Activated CD4-positive, alpha-beta T cell treated with anti-CD3 and anti-CD28 coated beads, Interleukin-2, amount 50 U/mL, for 16 hours (primary cell): ENCODE data around the gene SH3PXD2A.
"Not testable (repeated sequence)": the region's sequence is repeated elsewhere in the genome, so short reads cannot be mapped to it uniquely, and the experiment has no call there.

Experiments
- DNase-seq: peaks from one replicate; pipeline ENCODE4 v3.0.0-alpha.2; 2020

Gene SH3PXD2A

DNA sequence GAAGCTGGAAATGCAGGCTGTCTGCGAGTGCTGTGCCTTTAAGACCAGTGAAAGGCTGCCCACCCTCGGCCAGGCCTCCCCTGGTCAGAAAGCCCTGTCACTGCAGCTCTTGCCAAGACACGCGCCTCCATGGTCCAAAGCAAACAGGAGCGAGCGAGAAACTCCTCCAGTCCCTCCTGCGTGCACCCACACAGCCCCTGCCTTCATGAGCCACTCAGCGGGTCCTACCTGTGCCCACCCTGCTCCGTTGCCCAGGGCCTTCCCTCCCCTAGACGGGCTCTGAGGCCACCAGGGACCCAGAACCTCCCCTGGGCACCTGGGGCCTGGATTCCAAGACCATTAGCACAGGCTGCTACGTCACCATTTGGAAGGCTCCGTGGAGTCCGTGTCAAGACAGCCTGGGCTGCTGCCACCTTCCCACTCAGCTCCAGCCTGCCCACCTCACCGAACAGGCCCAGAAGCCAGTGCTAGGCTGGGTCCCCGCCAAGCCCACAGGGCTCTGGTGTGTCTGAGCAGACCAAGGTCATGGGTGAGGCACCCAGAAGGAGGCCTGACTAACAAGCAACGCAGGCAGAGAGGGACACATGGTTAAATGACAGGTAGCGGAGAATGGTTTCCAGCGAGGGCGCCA lies 217.3 kb downstream of the SH3PXD2A start:
- DNase-seq = no peak

DNA sequence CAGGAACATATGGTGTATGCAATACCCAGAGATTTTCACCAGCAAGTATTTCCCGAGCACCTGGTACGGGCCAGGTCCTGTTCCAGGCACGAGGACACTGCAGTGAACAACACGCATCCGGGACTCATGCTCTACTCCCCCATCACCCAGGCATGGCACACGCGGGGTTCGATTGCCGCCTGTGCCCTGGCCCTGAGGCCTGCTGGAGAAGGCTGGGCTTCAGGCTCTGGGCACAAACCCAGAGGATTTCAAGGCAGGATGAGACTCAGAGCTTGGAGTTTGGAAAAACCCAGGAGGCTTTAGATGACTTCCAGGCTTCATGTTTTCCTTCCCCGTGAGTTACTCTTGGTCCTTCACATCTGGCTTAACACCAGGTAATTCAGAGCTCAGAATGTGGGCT lies 218.4 kb downstream of the SH3PXD2A start:
- DNase-seq = no peak

DNA sequence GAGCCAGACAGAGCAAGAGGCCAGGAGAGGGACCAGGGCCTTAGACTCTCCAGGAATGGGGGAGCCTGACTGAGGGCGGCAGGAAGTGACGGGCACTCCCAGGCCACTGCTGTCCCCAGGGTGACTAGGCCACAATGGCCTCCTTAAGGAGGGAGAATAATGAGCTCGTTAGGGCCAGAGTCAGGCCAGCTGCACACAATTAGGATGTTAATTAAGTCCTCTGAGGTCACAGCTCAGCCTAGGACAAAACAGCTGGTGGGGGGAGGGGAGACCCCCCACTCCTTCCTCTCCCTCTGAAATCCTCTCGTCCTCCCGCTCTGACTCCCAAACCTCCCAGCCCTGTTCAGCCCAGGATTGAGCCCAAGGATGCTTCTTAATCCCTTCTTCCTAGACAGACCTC lies 218.9 kb downstream of the SH3PXD2A start:
- DNase-seq = no peak

DNA sequence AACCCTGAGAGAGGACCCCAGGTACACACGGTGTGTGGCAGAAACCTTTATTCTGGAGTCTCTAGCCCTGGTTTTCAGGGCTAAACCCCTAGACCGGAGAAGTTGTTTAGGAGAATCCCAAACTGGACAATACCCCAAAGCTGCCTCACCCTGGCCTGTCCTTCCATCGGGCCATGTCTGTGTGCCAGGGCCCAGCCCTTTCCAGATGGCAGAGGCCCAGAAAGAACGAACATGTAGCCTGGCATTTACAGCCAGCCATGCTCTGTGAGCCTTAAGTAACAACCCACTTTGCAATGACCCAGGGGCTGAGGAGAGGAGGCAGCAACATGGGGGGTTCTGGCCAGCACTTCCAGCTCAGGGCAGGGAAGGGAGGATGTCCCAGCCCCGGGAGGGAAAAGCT lies 219.8 kb downstream of the SH3PXD2A start:
- no peak for DNase-seq

DNA sequence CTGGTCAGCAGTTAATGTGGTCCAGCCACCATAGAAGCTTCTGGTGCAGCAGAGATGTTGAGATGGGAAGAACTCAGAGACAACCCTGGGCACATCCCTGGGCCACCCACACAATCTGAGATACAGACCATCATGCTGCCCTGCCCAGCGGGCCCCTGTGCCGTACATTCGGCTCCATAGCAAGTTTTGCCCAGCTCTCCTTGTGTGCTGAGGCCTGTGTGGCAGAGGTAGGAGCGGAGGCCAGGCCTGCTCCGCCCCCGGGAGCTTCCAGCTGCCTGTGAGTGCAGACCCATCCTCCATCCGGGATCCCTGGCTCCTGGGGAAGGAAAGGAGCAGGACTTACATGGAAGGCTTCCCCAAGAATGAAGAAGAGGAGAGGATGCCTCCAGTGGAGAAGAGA lies 221.5 kb downstream of the SH3PXD2A start:
- DNase-seq = no peak

DNA sequence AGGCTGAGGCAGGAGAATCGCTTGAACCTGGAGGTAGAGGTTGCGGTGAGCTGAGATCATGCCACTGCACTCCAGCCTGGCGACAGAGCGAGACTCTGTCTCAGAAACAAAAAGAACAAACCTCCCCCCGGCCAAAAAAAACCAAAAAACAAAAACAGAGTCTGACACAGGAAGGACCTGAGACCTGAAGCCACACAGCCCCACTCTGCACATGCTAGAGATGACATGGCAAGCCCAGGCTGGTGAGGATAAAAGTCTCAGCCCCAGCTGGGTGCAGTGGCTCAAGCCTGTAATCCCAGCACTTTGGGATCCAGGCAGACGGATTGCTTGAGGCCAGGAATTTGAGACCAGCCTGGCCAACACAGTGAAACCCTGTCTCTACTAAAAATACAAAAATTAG lies 222.5 kb downstream of the SH3PXD2A start:
- not testable (repeated sequence) for DNase-seq

DNA sequence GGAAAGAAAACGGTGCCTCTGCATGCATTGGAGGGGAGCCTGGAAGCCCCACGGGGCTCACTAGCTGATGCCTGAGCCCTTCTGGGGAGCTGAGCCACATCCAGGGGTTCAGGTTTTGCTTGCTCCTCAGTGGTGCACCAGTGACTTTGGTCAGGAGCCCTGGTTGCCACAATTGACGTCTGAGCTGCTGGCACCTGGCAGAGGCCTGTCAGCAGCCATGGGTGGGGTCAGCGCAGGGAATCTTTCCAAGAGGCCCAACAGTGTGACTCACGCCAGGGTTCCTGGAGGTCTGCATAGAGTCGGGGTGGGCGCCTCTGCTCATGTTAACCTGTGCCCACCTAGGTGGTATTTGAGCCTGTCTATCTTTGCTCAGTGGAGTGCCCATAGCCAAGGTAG lies 223.1 kb downstream of the SH3PXD2A start:
- no peak for DNase-seq

DNA sequence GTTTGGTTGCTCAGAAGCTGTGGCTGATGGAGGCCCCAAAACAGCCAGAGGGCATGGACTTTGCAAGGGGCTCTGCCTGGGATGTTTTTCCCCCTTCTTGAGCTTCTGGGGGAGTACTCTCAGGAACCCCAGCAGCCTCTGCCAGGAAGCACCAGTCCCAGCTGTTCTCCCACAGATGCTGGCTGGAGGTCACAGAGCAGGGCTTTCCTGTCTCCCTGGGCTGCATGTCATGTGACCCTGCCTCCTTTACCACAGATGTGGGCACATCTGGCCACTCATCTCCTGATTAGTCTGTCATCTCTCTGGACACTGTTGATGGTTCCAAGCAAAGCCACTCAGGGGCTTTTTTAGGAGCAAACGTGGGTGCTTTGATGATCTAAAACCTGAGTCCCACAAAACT lies 225.2 kb downstream of the SH3PXD2A start:
- DNase-seq = no peak

DNA sequence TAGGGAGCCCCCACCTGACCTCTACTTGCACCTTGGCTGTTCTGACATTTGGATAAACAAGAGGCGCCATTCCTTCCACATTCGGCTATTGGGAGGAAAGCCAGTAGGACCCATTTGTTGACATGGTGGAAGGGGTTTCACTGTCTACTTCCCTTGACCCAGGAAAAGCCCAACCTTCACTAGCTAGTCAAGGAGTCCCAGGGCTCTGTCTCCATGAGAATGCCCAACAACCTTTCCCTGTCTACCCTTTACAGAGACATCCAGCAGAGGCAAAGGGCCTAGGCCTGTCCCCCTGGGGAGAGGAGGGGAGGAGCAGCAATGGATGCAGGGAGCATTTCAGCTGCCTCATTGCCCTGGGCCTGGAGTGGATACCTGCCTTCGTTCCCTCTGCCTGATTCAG lies 225.8 kb downstream of the SH3PXD2A start:
- DNase-seq = no peak

DNA sequence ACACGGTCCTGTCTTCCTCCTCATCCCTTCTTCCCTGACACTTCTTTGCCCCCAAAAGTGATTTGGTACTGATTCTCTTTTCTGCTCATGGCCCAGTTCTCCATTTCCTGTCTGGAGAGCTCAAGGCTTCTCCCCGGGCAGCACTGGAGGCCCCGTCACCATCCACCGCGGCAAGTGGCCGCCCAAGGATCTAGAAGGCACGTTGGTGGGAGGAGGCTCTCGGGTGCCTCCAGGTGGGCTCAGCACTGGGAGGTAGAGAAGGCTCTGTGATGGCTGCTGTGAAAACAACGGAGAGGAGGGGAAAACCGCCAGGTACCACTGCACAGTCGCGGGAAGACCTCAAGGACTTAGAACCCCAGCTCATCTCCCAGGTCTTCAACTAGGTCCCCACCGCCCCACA lies 227.5 kb downstream of the SH3PXD2A start:
- DNase-seq = no peak

DNA sequence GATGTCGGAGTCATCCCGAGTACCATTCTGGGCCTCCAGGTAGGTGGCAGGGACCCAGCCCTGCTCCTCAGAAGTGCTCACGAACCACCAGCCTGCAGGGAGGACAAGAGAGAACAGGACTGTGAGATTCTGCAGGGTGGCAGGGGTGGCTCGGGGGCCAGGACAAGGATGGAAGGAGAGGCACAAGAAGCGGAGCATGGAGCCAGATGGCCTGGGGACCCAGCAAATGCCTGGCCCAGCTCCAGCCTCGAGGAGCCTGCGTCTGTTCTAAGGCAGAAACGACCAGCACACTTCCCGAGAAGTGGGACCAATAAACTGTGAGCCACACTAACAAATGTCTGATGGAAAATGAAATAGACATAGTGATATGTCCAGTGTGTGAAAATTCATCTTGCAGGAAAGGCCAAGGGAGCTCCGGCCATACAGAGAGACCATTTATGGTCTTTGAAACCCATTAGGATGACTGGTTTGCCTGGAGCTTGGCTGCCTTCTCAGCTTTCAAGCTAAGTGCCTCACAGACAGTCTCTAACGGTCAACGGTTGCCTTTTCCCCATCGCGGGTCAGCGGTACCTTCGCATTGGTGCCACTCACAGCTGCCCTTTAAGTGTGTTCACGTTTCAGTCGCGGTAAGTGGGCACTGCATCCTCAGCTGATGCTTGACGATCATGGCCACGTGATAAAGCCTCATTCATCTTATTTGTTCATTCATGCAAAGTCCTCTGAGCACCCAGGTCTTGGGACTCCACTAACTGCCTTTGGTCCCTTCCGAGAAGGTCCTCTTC lies 228.1 kb downstream of the SH3PXD2A start:
- no peak for DNase-seq

DNA sequence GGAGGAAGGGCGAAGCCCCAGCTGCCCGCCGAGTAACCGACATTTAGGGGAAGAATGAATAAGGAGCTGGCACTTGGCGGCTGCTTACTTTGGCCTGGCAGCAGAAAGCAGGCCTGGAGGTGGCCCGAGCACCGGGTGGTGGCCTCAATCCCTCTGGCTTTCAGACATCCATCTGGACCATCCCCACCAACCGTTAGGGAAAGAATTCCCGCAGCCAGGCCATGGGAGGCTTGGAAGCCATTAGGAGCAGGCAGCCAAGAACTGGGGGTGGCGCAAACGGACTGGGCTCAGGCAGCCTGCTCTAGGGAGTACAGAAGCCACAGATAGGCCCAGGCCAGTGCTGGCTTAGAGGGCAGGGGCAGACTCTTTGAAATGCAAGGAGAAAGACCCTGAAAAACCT lies 229.2 kb downstream of the SH3PXD2A start:
- no peak for DNase-seq

DNA sequence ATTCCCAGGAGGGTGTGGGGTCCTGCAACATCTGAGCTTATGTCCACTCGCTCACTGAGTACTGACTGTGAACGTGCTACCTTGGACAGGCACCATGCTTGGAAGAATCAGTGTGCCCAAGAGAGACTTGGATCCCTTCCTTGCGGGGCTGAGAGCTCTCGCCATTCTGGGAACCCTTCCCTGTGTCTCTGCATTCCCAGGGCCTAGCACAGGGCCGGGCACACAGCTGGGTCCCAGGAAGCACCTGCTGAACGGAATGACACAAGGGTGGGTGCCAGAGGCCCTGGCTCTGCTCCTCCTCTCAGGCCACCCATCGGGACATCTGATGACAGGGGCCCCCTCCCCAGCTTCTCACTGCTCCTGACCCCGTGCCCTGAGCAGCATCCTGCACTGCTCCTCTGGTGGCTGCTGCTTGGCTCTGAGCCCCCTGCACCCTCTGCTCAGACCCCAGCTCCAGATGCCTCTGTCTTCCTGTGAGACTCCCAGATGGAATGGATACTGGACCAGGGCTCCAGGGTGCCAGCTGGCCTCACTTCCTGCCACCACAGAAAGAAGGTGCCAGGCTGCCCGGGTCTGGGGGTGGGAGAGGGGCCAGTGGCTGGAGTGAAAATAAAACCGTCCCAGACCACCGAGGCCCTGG lies 232.3 kb downstream of the SH3PXD2A start:
- no peak for DNase-seq

DNA sequence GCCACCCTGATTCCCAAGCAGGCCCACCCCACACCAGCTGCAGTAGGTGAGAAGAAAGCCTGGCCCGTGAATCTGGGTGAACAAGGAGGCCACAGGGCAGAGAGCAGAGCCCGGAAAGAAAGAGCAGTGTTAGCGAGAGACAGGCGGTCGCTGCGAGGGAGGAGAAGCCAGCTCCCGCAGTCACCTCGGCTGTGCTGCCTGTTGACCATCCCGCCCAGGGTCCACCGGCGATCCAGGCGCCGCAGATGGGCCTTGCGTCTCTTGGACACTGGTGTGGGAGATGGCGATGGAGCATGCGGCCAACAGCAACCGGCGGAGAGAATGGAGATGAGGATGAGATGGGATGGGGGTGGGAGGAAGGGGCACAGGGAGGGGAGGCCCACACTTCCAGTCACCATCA lies 233.1 kb downstream of the SH3PXD2A start:
- no peak for DNase-seq

DNA sequence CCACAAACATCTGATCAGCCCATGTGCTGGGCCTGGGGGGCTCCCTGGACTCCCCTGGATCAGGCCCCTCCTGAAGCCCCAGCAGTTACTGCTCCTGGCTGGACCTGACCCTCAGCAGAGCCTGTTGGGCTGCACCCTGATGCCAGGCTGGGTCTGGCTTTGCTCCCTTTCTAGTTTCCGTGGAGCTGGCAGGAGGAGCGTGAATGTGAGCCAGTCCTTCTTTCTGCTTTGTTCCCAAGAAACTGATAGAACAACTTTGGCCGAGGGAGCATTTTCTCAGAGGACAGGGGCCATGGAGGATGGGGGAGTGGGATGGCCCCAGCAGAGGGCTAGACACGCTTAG lies 233.6 kb downstream of the SH3PXD2A start:
- no peak for DNase-seq

DNA sequence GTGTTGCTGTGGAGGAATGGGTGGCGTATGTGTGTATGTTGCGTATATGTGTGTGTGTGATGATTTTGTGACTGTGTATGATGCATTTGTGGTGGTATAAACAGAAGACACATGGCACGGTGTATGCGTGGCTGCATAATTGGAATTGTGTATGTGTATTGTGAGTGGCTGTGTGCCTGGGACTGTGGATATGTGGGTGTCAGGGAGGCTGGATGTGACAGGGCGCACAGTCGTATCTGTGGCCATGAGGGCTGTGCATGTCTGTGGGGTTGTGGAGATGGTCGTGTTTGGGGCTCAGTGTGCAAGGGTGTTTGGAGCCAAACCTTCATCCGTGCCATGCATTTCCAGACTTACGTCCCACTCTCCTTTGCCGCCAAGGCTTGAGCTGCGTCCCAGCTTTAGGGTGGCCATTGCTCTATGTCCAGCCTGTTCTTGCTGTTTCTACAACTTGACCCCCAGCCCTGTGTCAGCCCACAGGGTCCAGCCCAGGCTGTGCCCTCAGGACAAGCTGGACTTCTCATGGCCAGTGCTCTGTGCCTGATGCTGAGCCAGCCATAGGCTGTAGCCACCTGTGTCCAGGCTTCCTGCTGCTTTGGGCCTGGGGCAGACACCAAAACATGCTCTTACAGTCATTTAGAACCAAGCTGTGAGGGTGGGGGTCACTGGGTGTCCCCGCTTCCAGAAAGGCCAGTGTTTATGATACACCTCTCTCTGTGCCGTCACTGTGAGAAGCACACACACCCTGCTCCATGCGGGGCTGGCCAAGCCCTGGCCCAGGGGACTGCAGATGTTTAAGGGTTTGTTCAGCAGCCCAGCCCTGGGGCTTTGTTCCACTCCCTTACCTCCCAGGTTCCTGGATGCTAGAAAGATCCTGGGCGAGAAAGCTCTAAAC lies 234.2 kb downstream of the SH3PXD2A start:
- DNase-seq = no peak

DNA sequence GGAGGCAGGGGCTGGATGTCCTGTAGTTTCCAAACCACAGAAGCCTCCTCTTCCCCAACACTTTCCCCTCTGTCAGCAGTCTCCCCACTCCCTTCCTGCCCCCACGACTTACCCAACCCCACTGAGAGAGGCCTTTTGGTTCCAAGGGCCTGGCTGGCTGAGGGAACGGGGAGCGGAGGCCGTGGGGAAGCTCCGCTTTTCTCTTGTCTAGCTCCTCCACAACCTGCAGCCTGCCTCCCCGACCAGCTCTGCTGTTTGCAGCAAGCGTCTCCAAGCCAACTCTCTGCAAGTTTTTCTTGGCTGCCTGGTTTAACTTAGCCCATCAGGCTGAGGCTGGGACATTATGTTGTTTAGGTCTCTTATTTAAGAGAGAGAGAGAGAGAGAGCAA lies 235.0 kb downstream of the SH3PXD2A start:
- no peak for DNase-seq

DNA sequence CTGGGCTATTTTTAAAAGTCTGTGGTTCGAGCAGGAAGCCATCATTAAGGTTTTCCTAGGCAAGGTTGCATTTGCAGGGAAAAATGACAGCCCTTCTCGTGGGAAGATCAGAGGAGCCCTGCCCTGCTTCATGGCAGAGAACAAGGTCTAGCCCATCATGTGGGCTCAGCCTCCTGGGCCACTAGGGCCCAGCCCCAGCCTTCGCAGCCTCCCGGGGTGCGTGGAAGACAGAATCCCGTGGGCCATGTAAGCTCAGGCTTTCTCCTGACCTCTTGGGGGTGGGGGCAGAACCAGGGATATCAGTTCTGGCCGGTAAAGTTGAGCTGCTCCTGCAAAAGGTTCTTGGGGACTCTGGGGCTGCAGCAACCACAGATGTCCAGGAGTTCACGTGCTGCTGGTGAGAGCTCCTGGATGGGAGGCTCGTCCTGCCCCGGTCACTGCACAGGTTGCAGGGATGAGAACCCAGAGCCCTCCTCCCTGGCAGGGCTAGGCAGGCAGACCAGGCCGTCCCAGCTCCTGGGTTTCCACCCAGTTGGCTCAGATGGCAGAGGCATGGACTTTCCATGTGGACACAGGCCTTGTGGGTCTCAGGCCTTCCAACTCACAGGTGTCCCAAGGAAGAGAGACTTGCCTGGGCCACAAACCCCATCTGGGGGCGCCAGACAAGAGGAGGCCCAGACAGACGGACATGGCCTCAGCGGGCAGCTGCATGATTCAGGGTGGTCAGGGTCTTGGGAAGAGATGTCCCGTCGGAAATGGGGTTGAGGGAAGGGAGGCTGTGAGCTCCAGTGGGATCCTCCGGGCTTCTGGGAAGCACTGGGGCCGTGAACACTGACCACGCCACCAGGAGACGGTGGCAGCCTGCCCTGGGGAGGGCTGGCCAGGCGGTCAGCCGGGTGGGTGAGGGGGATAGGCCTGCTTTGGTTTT lies 235.7 kb downstream of the SH3PXD2A start:
- no peak for DNase-seq

DNA sequence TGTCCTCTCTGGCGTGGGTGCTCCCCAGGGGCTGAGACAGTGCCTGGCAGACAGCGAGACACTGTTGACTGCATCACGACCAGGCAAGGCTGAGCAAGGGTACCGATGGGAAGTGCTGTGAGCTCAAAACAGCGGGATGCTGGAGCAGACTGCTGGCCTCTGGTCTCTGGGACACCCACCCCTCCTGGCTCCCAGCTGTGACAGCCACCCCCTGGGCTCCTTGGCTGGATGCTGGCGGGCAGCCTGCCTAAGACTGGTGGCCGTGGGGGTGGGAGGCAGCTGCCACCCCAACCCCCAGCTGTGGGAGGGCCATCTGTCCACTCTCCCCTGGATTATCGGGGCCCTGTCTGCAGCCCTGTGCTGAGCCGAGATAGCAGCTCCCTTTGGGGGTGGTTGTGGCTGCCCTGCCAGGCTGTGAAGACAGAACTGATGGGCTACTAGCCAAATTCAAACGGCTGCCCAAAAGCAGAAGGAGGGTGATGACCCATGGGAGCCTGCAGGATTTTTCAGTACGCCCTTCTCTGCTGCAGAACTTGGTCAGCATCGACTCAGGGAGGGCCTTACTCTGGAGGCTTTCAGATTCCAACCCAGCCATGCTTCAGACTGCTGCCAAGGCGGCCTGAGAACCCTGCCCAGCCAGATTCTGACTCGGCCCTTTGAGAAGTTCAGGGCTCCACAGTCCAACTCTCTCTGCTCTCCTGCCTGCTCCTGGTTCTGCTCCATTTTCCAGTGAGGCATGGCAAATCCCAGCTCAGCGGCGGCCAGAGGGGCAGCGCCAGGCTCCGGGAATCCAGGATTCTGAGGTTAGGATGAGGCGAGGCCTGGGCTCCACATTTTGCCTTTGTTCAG lies 236.6 kb downstream of the SH3PXD2A start:
- DNase-seq = no peak

DNA sequence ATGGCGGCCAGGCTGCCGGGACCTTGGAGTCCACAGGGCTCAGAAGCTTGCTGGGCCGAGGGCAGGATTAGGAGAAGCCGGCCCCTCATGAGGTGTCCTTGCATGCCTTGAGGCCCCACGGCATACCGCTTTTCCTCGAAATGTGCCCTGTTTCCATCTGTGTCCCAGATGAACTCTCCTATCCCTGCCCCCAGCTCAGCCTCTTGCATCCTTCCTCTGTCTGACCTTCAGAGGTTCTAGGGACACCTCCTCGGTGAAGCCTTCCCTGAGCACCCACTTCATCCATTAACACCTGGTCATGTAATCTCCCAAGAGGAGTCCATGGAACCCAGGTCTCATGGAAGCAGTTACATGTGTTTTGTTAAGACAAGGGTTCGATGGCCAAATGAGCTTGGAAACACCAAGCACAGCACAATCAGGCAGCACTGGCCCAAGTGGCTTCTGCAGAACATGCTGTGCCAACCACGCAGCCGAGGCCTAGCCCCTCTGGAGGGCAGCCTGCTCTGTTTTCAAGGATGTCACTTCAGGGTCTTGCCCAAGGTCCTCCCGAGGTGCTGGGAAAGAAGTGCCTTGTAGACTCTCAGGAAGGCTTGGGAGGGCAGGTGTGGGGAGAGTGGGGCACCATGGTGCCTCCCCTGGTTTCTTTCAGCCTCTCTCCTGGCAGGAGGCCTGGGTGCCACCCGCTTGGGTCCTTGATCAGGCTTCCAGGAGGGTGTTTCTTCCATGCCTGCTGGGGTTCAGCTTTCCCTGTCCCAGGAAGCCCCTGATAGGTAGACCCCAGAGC lies 237.6 kb downstream of the SH3PXD2A start:
- no peak for DNase-seq
